Measurements from ENCODE around the gene RASSF5.
"Not testable (repeated sequence)": the region's sequence is repeated elsewhere in the genome, so short reads cannot be mapped to it uniquely, and the experiment has no call there.

The RASSF5 gene

DNA sequence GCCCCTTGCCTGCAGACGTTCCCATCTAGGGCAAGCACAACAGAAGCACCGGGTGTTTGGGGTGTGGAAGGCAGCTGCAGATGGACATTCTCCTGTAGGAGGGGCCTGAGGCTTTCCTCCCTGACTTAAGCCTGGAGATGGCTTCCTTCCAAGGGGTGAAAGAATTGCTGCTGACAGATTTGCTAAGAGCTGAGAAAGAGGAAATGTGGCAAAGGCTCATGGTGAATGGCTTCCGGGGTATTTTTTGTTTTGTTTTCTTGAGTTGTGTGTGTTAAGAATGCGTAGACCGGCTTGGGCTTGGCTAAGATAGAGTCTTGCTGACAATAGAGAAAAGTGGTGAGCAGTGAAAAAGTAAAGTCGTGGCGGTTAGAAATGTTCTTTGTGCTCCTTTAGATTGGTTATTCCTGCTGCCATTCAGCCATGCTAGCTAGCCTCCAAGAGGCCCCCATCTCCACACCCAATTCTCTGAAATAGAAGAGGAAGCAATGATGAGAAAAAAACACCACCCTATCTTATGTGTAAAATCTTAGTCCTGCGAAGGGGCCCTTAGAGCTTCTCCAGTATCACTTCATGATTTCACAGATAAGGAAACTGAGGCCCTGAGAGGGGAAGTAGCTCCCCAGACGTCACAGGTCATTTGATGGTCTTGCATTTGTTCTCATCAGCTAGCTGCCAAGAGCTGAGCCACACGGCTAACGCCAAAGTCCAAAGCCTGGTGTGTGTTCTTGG, 68.0 kb downstream of the RASSF5 start:
- DNase-seq, result no peak

DNA sequence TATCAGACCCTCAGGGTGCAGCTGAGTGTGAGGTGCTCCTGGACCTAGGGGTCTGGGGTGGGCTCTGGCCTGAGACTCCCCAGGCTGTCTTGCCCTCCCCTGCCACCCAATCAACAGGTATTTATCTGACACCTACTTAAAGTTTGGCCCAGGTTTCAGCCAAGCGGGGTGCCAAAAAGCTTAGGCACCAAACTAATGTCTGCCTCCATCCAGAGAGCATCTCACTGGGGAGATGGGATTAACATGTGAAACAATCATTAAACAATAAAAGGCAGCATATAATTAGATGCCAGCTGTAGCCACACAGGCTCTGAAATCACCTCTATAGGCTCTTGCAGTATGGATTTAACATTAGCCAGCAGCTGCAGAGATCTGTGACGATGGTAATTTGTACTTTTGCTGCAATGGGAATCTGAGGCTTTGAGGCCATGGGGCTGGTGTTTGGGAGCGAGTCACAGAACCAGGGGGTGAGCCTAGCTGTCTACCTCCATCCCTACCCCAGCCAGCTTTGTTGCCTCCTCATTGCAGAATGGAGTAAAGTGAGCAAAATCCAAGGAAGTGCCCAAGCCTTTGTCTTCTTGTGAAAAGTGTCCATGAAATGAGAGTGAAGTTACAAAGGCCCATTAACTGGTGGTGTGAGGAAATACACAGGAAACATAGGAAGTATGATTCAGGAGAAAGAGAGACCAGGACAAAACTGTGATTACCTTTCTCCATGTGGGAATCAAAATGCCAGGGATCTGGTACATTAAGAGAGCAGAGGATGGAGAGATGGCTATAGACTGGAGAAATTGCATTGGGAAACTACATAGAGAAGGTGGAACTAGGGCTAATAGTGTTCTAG, 68.8 kb downstream of the RASSF5 start:
- no peak for DNase-seq

DNA sequence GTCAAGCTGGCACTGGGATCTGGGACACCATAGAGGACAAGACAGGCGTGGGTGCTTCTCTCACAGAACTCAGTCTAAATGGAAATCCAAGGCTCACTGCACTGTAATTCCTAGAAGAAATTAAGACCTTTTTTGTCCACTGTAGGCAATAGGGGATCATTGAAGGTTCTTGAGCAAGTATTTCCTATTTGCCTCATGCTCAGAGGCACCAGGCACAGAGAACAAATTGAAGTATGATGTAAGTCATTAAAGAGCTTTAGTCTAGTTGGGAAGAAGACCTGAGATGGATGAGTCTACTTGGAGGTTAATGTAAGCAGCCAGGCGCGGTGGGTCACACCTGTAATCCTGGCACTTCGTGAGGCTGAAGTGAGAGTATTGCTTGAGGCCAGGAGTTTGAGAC, 70.3 kb downstream of the RASSF5 start:
- DNase-seq, result no peak

DNA sequence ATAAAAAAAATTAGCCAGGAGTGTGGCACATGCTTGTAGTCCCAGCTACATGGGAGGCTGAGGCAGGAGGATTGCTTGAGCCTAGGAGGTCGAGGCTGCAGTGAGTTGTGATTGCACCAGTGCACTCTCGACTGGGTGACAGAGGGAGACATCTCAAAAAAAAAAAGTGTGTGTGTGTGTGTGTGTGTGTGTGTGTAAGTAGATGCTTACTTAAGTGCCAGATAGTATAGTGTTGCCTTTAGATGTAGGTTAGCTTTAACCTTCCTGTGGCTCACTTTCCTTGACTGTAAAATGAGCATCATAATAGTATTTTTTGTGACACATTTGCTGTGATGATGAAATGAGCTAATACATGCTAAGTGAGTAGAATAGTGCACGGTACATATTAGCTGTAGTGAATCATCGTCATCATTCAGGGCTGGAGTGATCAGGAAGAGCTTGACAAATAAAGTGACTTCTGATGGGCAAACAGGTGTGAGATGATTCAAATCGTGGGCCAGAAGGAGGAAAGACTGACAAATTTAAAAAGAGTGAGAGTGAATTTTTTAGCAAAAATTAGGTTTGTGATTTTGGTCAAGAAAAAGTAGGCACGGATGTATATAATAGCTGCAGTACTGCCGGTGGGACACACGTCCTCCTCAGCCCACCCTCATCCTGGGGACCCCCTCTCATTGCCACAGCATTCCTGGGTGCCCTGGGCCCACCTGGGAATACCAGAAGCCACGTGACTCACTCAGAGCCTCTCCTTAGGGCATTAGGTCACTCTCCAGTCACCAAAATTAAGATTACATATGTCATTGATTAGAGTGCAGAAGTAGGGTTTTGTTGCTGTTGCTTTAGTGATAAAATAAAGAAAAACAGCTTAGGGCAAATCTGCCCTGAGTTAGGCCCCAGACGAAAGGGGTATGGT, 71.0 kb downstream of the RASSF5 start:
- DNase-seq, result no peak

DNA sequence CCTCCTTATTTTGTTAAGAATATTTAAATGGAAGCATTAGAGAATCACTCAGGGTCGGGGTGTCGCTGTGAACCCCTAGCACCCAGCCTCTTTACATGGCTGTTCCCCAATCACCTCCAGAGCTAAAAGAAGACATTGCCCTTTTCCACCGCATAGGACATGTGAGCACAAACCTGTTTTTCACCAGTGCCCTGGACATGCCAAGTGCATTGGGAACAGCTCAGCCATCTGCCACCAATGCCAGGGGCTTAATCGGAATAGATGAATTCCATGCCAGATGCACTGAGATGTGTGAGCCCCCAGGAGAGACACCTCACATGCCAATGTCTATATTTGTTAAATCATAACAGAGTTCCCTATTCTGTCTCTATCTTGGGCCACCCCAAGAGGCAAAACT, 71.6 kb downstream of the RASSF5 start:
- DNase-seq, result no peak

DNA sequence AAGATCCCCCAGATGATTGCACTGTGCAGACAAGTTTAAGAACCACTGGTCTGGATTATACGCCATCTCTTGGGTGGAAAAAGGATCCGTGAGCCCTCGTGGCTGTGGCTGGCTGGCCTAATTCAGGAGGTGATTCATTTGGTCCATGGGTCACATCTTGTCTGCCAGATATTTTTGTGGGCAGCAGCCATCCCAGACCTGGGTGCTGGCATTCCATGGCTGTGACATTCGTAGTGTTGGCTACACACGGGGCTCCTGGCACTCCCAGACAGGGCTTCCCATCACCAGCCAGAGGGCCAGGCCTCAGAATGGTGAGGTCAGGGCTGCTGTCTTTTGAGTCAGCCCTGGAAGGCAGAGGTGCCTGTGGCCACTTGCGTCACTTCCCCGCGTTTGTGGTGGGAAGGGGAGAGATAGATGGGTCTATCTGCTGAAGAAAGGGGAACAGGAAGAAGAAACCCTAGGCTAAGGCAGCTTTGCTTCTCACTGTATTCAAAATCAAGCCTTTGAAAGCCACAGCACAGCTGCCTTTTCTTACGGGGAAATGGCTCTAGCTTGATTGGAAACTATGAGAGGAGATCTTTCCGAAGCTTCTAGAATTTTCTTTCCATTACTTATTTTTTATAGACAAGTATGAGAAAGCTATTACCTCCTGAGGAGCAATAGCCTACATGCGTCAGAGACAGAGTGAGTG, 72.6 kb downstream of the RASSF5 start:
- no peak for DNase-seq

DNA sequence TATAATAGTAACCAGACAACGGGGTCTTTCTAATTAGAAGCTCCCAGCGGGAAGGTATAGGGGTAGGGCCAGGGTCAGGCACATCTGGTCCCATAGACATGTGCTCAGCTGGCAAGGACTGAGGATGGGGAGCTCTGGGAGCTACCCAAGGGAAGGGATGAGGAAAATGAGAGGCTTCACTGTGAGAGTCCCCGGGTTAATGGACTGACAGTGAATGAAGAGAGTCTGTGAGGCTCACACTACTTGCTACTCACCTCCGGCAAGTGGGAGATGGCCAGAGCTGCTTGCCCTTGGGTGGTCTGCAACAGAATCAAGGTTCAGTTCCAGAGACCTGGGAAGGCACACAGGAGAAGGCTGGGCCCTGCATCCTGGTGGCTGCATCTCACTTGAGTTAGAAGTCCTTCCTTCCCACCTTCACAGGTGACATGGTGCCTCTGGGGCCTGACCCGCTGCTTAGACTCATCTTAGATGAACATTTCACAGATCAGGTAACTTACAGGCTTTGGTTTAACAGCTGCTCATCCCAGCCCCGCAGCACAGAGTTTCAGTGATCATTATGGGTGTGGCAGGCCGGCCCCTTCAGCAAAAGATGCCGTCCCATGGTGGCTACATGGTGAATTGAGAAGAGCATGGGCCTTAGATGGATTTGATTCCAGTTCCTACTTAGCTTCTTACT, 73.2 kb downstream of the RASSF5 start:
- DNase-seq, result no peak

DNA sequence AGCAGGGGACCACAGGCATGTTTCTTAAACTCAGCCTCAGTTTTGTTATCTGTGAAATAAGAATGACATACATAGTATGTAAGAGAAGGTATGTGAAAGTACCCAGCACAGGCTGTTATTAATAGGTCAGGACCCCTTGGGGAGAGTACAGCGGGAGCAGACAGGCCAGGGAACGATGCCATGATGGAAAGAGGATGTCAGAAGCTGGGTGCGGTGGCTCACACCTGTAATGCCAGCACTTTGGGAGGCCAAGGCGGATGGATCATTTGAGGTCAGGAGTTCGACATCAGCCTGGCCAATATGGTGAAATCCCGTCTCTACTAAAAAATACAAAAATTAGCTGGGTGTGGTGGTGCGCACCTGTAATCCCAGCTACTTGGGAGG, 73.8 kb downstream of the RASSF5 start:
- not testable (repeated sequence) for DNase-seq

DNA sequence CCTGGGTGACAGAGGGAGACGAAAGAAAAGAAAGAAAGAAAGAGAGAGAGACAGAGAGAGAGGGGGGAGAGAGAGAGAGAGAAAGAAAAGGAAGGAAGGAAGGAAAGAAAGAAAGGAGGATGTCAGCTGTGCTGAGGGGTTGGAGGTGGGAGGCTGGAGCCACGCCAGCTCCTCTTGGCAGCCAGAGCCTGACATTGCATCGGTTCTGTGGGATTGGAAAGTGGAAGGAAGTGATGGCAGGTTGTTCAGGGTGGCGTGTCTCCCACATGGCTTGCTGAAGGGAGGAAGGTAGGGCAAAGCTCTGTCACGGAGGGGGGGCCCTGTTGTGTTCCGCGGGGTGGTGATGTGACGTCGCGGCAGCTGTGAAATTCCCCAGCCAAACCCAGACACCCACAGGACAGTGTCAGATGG, 74.2 kb downstream of the RASSF5 start:
- no peak for DNase-seq

DNA sequence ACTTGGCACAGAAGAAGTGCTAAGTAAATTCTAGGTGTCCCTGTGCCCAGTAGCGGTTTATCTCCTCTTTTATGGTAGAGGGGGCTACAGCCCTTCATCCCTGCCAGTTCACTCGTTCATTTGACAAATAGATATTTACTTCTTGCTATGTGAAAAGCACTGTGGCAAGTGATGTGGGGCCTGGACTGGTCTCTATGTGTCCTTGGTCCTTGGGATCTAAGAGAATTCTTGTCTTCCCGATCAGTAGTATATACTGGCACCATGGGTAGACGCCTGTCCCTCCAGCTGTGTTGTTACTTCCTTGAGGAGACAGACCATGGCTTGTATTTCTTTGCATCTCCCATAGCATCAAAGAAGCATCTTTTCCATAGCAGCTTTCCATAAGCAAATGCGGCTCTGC, 75.2 kb downstream of the RASSF5 start:
- no peak for DNase-seq

DNA sequence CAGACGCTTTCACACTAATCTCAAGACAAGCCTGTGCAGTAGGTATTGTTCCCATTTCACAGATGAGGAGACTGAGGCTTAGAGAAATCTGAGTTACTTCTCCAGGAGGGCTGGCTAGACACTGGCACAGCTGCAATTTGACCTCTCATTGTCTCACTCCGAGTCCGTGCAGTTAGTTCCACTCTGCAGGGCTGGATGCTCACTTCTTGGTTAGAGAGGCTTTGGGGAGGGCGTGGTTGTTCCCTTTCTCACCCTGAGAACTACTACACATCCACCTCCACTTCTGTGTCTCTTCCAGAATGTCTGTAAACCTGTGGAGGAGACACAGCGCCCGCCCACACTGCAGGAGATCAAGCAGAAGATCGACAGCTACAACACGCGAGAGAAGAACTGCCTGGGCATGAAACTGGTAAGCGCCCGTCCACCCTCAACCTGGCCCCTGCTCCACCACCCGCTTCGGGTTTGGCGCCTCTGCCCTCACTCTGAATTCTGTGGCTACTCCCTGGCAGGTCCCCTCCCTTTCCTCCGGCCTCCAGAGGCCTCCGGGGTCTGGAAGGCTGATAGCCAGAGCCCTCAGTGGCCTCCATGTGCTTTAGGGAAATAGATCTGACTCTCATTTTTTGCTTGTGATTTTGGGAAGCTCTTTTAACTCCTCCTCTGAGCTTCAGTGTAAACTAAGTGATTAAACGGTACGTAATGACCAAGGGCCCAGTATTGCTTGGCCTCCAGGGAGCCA, 75.8 kb downstream of the RASSF5 start:
- DNase-seq, result no peak

DNA sequence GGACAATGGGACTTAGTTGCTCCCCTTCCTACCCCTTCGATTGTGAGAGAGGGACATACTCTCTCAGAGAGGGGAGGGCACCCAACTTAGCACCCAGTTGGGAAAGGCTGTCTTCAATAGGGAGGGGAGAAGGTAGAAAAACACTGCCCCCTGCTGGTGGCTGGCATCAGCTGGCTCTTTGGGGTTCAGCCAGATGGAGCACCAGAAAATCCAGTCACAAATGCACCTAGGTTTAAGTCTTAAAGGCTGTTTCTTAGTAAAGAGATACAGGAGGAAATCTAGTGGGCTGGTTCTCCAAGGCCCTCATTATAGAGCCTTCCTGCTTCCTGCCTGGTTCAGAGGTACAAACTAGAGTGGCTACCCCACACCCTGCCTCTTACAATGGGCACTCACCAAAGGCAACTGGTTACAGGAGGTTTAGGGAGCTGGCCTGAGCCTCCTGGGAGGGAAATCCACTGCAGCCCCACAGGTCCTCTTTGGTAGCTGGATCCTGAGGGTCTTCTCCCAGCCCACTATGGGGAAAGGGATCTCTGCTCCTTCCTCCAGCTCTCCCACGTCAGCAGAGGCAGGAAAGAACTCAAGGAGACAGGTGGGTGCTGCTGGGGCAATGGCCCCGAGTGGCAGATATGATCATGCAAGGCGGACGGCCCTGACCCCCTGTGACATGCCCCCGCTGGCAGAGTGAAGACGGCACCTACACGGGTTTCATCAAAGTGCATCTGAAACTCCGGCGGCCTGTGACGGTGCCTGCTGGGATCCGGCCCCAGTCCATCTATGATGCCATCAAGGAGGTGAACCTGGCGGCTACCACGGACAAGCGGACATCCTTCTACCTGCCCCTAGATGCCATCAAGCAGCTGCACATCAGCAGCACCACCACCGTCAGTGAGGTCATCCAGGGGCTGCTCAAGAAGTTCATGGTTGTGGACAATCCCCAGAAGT, 76.6 kb downstream of the RASSF5 start:
- DNase-seq, result peak; percentile 78

DNA sequence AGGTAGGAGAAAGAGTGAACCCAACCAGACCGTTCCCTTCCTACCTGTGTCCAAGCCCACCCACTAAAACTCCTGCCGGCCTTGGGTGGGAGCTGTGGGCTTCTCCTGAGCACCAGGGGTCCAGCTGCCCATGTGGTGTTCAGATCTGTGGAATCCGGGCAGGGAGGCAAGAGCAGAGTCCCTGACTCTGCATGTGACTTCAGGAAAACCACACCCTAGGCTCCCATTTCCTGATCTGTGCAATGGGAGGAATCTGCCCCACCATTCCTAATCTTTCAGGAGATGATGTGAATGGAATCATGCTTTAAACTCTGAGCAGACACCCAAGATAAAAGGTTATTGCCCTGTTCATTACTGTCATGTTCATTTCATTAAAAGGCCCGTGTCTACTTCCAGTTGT, 77.4 kb downstream of the RASSF5 start:
- DNase-seq, result no peak

DNA sequence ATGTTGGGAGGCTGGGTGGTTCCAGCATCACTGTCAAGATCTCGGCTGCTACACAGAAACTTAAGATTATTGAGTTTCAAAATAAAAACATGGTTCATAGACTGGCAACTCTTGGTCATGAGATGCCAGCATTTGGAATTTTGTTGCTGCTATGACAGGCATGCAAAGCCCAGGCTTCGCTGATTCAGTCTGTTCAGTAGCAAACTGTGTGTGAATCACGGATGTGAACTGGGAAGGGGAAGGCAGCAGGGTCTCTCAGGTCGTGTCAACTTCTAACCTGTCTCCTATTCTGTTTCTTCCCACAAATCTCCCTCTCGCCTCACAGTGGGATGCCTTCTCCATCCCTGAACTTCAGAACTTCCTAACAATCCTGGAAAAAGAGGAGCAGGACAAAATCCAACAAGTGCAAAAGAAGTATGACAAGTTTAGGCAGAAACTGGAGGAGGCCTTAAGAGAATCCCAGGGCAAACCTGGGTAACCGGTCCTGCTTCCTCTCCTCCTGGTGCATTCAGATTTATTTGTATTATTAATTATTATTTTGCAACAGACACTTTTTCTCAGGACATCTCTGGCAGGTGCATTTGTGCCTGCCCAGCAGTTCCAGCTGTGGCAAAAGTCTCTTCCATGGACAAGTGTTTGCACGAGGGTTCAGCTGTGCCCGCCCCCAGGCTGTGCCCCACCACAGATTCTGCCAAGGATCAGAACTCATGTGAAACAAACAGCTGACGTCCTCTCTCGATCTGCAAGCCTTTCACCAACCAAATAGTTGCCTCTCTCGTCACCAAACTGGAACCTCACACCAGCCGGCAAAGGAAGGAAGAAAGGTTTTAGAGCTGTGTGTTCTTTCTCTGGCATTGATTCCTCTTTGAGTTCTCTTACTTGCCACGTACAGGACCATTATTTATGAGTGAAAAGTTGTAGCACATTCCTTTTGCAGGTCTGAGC, 79.4 kb downstream of the RASSF5 start:
- no peak for DNase-seq

DNA sequence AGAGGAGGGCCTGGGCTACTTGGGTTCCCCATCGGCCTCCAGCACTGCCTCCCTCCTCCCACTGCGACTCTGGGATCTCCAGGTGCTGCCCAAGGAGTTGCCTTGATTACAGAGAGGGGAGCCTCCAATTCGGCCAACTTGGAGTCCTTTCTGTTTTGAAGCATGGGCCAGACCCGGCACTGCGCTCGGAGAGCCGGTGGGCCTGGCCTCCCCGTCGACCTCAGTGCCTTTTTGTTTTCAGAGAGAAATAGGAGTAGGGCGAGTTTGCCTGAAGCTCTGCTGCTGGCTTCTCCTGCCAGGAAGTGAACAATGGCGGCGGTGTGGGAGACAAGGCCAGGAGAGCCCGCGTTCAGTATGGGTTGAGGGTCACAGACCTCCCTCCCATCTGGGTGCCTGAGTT, 80.6 kb downstream of the RASSF5 start:
- no peak for DNase-seq

DNA sequence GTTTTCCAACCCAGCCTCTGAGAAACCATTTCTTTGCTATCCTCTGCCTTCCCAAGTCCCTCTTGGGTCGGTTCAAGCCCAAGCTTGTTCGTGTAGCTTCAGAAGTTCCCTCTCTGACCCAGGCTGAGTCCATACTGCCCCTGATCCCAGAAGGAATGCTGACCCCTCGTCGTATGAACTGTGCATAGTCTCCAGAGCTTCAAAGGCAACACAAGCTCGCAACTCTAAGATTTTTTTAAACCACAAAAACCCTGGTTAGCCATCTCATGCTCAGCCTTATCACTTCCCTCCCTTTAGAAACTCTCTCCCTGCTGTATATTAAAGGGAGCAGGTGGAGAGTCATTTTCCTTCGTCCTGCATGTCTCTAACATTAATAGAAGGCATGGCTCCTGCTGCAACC, 81.2 kb downstream of the RASSF5 start:
- DNase-seq, result no peak

DNA sequence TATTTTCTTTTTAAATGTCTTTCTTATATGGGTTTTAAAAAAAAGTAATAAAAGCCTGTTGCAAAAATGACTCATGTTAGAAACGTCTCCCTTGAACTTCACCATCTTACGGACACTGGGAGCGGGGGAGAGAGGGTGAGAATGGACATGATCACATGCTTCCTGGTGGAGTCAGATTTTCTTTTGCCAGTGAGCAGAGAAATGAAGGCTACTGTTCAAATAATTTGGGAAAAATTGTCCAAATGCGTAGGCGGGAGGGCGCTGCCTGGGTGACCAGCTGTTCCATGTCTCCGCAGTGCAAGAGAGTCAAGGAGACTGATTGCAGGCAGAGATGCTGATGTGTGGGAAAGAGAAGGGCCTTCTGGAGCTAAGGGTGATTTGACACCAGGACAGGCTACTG, 81.9 kb downstream of the RASSF5 start:
- DNase-seq, result no peak

DNA sequence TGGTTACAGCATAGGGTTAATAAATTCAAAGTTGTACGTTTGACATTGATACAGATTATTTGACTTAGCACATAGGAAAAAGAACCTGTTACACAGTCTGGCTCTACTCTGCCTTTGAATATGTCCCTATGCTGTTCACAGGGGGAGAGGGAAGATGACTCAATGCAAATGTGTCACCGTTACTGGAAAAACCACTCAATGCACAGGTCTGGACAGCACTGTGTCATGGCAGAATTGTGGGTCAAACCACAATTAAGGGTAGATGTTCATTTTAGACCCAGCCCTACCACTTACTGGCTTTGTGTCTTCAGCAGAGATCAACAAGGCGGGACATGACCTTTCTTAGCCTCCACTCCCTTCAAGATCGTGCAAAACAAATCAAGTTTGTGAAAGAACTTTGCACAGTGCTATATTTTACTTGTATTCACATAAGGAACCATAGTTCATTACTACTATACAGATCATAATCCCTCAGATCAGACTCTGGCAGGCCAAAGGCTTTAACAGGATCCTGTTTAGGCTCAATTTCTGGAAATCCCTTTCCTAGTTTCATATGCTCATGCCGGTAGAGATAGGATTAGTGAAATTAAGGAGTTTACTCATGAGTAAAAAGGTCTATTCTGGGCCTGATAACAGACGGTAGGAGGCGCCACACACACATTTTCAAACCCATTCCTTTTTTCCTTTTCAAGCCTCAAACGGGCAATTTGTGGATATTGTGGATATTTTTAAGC, 82.9 kb downstream of the RASSF5 start:
- no peak for DNase-seq
